Sigmoid colon (tissue), 7 donors: ENCODE data around the gene ARGLU1. TPM values are rescaled to one million over a fixed set of nuclear protein-coding genes. Genes with fewer than 3 reads are reported as not detected.

Experiments used
- DNase-seq: peaks from one replicate; pipeline ENCODE4 v3.0.0-alpha.2; 2019
- H3K27ac ChIP-seq, 4 donors: fragments of 200-600 bp; sonication (generic); one replicate each; pipeline ENCODE4 v1.5.1; 2016 to 2019; ENCODE audit warnings: mild to moderate bottlenecking in 1 of 4
- H3K27me3 ChIP-seq, 3 donors: fragments of 200-600 bp; sonication (generic); one replicate each; pipeline ENCODE4 v1.5.1; 2019; ENCODE audit warnings: mild to moderate bottlenecking in 1 of 3
- H3K36me3 ChIP-seq, 4 donors: fragments of 200-600 bp; sonication (generic); one replicate each; pipeline ENCODE4 v1.5.1; 2016 to 2019
- H3K4me1 ChIP-seq, 4 donors: fragments of 200-600 bp; sonication (generic); one replicate each; pipeline ENCODE4 v1.5.1; 2017 to 2019
- H3K4me3 ChIP-seq, 4 donors: fragments of 200-600 bp; sonication (generic); one replicate each; pipeline ENCODE4 v1.5.1; 2017 to 2019; ENCODE audit warnings: mild to moderate bottlenecking in 2 of 4, moderate library complexity in 1 of 4
- H3K9me3 ChIP-seq, 4 donors: fragments of 200-600 bp in 3 of 4; sonication (generic) in 3 of 4; one replicate each; pipeline versions ENCODE4 v1.5.1 to v1.6.1; 2013 to 2019
- CTCF ChIP-seq, 4 experiments: fragments of 450-650 bp in 3 of 4; fragments of 200-600 bp in 1 of 4; IDR thresholded peaks; one replicate each; pipeline ENCODE4 v1.5.1; 2016 to 2019; ENCODE audit warnings: antibody characterized with exemption in 4 of 4, mild to moderate bottlenecking in 3 of 4, moderate library complexity in 2 of 4
- EP300 ChIP-seq, 4 donors: sonication (generic); formaldehyde crosslinking; IDR thresholded peaks; one replicate each; pipeline ENCODE4 v1.6.1; 2017; ENCODE audit warnings: antibody characterized with exemption in 4 of 4
- POLR2A ChIP-seq, 2 donors: fragments of 450-650 bp; IDR thresholded peaks; one replicate each; pipeline ENCODE4 v1.6.1; 2016; ENCODE audit warnings: antibody characterized with exemption in 2 of 2, mild to moderate bottlenecking in 2 of 2, moderate library complexity in 2 of 2
- POLR2AphosphoS5 ChIP-seq, 4 donors: sonication (generic); formaldehyde crosslinking; IDR thresholded peaks; one replicate each; pipeline ENCODE4 v1.6.1; 2017; ENCODE audit warnings: antibody characterized with exemption in 4 of 4
- WGBS, 2 donors: extraction: QIAGEN DNeasy Blood & Tissue Kit; methylation state at CpG; one replicate each; pipeline ENCODE4 v1.1.7; 2013; 5-methylcytosine and 5-hydroxymethylcytosine counted together
- intact Hi-C: fragments of 100-400 bp; cut with DNase I; formaldehyde crosslinking; loops from one replicate; pipeline ENCODE4 v1.15.1; 2023
- polyA plus RNA-seq, 3 donors: library from polyadenylated mRNA; stranded (reverse); fragments of 200-250 nt; gene quantifications; one replicate each; pipeline ENCODE4 v1.2.3, GENCODE V29; 2013
- total RNA-seq, 4 donors: library from RNA; depleted of rRNA; stranded (reverse); fragments of >200 nt; gene quantifications; one replicate each; pipeline ENCODE4 v1.1.0, GENCODE V29; 2016
- donor health status: healthy with polysubstance abuse.
- donor health status: Bipolar disorder and iron deficiency.
- donor health status: healthy.

Gene ARGLU1
- total RNA-seq: 100 to 1,000 TPM in 2 of 4 donors, 10 to 100 TPM in 2; 88.1 to 196 (median 98.6) TPM
- polyA plus RNA-seq: 10 to 100 TPM in 2 of 3 donors, 1 to 10 TPM in 1; 7.8 to 87.9 (median 59.2) TPM

GRCh38 chr13:106567474-106568298 lies at the start of gene ARGLU1:
TSS of gene ARGLU1 (minus strand) at chr13:106568137. CDS start at chr13:106567919, 218 bp downstream.
- Histone ChIP-seq H3K27ac (peak within 1 kb of the TSS; percentile 95 to 99 (median 98)), H3K27me3 (no peaks in the 10 kb centered on the region), H3K36me3 (no peaks in the 10 kb centered on the region), H3K4me3 (peak within 1 kb of the TSS; percentile 68 to 97 (median 94)), H3K9me3 (no peaks in the 10 kb centered on the region), H3K4me1 (peaks cover 0 to 47% (median 38%) of the 10 kb centered on the region in 4 donors)
- peak; percentile 95 for DNase-seq
- WGBS, 2 donors: 0 to 1% methylated on average over 108 of the region's 108 CpGs
- intact Hi-C loops: no loop called here
- TF ChIP-seq EP300 (IDR thresholded peaks at IDR 0.05) (no peak), POLR2AphosphoS5 (IDR thresholded peaks at IDR 0.05) (peak; percentile 99 to 100 (median 100)), POLR2A (IDR thresholded peaks at IDR 0.05) (peak; percentile 97 to 98)

GRCh38 chr13:106617561-106617960 lies 49.6 kb upstream of the ARGLU1 start:
- 89 to 93% methylated on average over 3 of the region's 3 CpGs for WGBS, 2 donors
- TF ChIP-seq POLR2AphosphoS5 (IDR thresholded peaks at IDR 0.05) (no peak), CTCF (IDR thresholded peaks at IDR 0.05) (no peak), POLR2A (IDR thresholded peaks at IDR 0.05) (no peak), EP300 (IDR thresholded peaks at IDR 0.05) (no peak)

GRCh38 chr13:106616729-106617128 lies 48.8 kb upstream of the ARGLU1 start:
- intact Hi-C loops: no loop called here
- Histone ChIP-seq H3K9me3 (no peaks in the 10 kb centered on the region), H3K27ac (no peak overlapping the region), H3K36me3 (no peaks in the 10 kb centered on the region), H3K4me3 (no peak overlapping the region), H3K27me3 (no peaks in the 10 kb centered on the region), H3K4me1 (peaks cover 0 to 3% (median 0%) of the 10 kb centered on the region in 4 donors)
- DNase-seq: no peak
- 93 to 94% methylated on average over 3 of the region's 3 CpGs for WGBS, 2 donors
- no peak for TF ChIP-seq CTCF (IDR thresholded peaks at IDR 0.05)
- no peak for TF ChIP-seq EP300 (IDR thresholded peaks at IDR 0.05)
- no peak for TF ChIP-seq POLR2AphosphoS5 (IDR thresholded peaks at IDR 0.05)
- TF ChIP-seq POLR2A (IDR thresholded peaks at IDR 0.05): no peak

More at GRCh38 chr13:106617561-106617960, 49.6 kb upstream of the ARGLU1 start:
- no peak for DNase-seq
- H3K9me3 ChIP-seq: no peaks in the 10 kb centered on the region
- H3K27me3 ChIP-seq: no peaks in the 10 kb centered on the region
- H3K4me1 ChIP-seq: peaks cover 0 to 3% (median 0%) of the 10 kb centered on the region in 4 donors
- intact Hi-C loops: no loop called here
- no peak overlapping the region for H3K27ac ChIP-seq
- no peak overlapping the region for H3K4me3 ChIP-seq
- H3K36me3 ChIP-seq: no peaks in the 10 kb centered on the region

- intact Hi-C loops: no loop called here
Observed at GRCh38 chr13:106614874-106615273, 46.9 kb upstream of the ARGLU1 start.

More at GRCh38 chr13:106614874-106615273, 46.9 kb upstream of the ARGLU1 start:
- H3K9me3 ChIP-seq: no peaks in the 10 kb centered on the region
- no peak for TF ChIP-seq EP300 (IDR thresholded peaks at IDR 0.05)
- no peak for TF ChIP-seq CTCF (IDR thresholded peaks at IDR 0.05)
- TF ChIP-seq POLR2A (IDR thresholded peaks at IDR 0.05): no peak
- TF ChIP-seq POLR2AphosphoS5 (IDR thresholded peaks at IDR 0.05): no peak
- H3K4me1 ChIP-seq: peaks cover 0 to 3% (median 0%) of the 10 kb centered on the region in 4 donors
- H3K27ac ChIP-seq: no peak overlapping the region
- H3K4me3 ChIP-seq: no peak overlapping the region
- no peak for DNase-seq
- no peaks in the 10 kb centered on the region for H3K27me3 ChIP-seq
- WGBS, 2 donors: 92 to 94% methylated on average over 4 of the region's 4 CpGs
- H3K36me3 ChIP-seq: no peaks in the 10 kb centered on the region
